ENCODE measurements around the gene MNT. TPM values are rescaled to one million over a fixed set of nuclear protein-coding genes. Genes with fewer than 3 reads are reported as not detected.
"Not testable (repeated sequence)": the region's sequence is repeated elsewhere in the genome, so short reads cannot be mapped to it uniquely, and the experiment has no call there.

Gene MNT
- total RNA-seq (10 to 100 TPM; 18.9 to 38.5 (median 28.8) TPM), polyA plus RNA-seq (10 to 100 TPM in 1 of 3 donors, 1 to 10 TPM in 2; 2.8 to 11.1 (median 2.8) TPM)
- long read RNA-seq, donor 1, full-length matches to known transcripts = 7 of 14 reads
- long read RNA-seq, donor 1, partial matches to known transcripts = 7 of 14 reads
- long read RNA-seq, donor 1, other reads (novel, unspliced or antisense) = 0 of 14 reads
- long read RNA-seq, donor 2, full-length matches to known transcripts = 7 of 7 reads
- long read RNA-seq, donor 2, partial matches to known transcripts = 0 of 7 reads
- long read RNA-seq, donor 2, other reads (novel, unspliced or antisense) = 0 of 7 reads

- Histone ChIP-seq H3K27me3 (replicated peaks in 1 of 7) (no peaks in the 10 kb centered on the region), H3K4me1 (peaks cover 28 to 76% (median 60%) of the 10 kb centered on the region in 6 donors), H3K36me3 (no peaks in the 10 kb centered on the region), H3K9me3 (no peaks in the 10 kb centered on the region), H3K27ac (peak within 1 kb of the TSS; percentile 92 to 100 (median 98)), H3K4me3 (peak within 1 kb of the TSS; percentile 78 to 99 (median 93))
- whole genome bisulfite sequencing, 5 donors = 0 to 1% (median 0%) methylated on average over 24 to 51 of the region's 51 CpGs
- peak; percentile 99 for DNase-seq
- intact Hi-C loops (cut with DNase I; ENCODE audit: low total_unique reads) = no loop called here
- TF ChIP-seq POLR2AphosphoS5 (IDR thresholded peaks at IDR 0.05) (peak; percentile 74 to 91 (median 90)), POLR2A (IDR thresholded peaks at IDR 0.05) (peak in 2 of 3 donors; percentile 19 to 95), CTCF (IDR thresholded peaks at IDR 0.05 in 8 of 11, conservative IDR thresholded peaks at IDR 0.05 in 3 of 11) (peak in 5 of 11 experiments; percentile 17 to 39 (median 24))
These were observed at the start of gene MNT for GRCh38 chr17:2400877-2401425. Gene MNT (minus strand): TSS chr17:2401060. CDS start chr17:2400712, 348 bp downstream.

GRCh38 chr17:2450016-2450650 lies 49.3 kb upstream of the MNT start:
- TF ChIP-seq CTCF (IDR thresholded peaks at IDR 0.05 in 8 of 11, conservative IDR thresholded peaks at IDR 0.05 in 3 of 11) = no peak
- TF ChIP-seq POLR2A (IDR thresholded peaks at IDR 0.05) = no peak
- no peak for TF ChIP-seq POLR2AphosphoS5 (IDR thresholded peaks at IDR 0.05)
- WGBS, 5 donors = 38 to 66% (median 46%) methylated on average over 5 of the region's 5 CpGs
- Histone ChIP-seq H3K9me3 (peaks cover 0 to 11% (median 8%) of the 10 kb centered on the region in 8 donors), H3K4me3 (no peak overlapping the region), H3K4me1 (peaks cover 0 to 24% (median 3%) of the 10 kb centered on the region in 6 donors), H3K36me3 (peaks cover 0 to 35% (median 1%) of the 10 kb centered on the region in 6 donors), H3K27ac (peak overlapping the region in 2 of 8 donors; percentile 2 to 13), H3K27me3 (replicated peaks in 1 of 7) (no peaks in the 10 kb centered on the region)
- DNase-seq = no peak
- intact Hi-C loops (cut with DNase I; ENCODE audit: low total_unique reads) = no loop called here

GRCh38 chr17:2449486-2449885 lies 48.6 kb upstream of the MNT start:
- WGBS, 5 donors = 79 to 95% (median 87%) methylated on average over 2 of the region's 2 CpGs
- H3K36me3 ChIP-seq = peaks cover 0 to 34% (median 0%) of the 10 kb centered on the region in 6 donors
- no peak overlapping the region for H3K27ac ChIP-seq
- no peak for TF ChIP-seq POLR2AphosphoS5 (IDR thresholded peaks at IDR 0.05)
- no peak for TF ChIP-seq CTCF (IDR thresholded peaks at IDR 0.05 in 8 of 11, conservative IDR thresholded peaks at IDR 0.05 in 3 of 11)
- TF ChIP-seq POLR2A (IDR thresholded peaks at IDR 0.05) = no peak
- H3K4me1 ChIP-seq = peaks cover 0 to 24% (median 3%) of the 10 kb centered on the region in 6 donors
- no peaks in the 10 kb centered on the region for H3K27me3 ChIP-seq (replicated peaks in 1 of 7)
- DNase-seq = no peak
- H3K4me3 ChIP-seq = no peak overlapping the region
- intact Hi-C loops (cut with DNase I; ENCODE audit: low total_unique reads) = no loop called here
- peaks cover 0 to 11% (median 8%) of the 10 kb centered on the region in 8 donors for H3K9me3 ChIP-seq

GRCh38 chr17:2447479-2447878 lies 46.6 kb upstream of the MNT start:
- H3K27ac ChIP-seq; H3K27me3 ChIP-seq (replicated peaks in 1 of 7); H3K4me3 ChIP-seq; intact Hi-C loops (cut with DNase I; ENCODE audit: low total_unique reads); DNase-seq: not testable (repeated sequence)
- H3K36me3 ChIP-seq = peaks cover 0 to 25% (median 0%) of the 10 kb centered on the region in 6 donors
- peaks cover 0 to 24% (median 3%) of the 10 kb centered on the region in 6 donors for H3K4me1 ChIP-seq
- 95 to 100% methylated on average over 8 to 11 of the region's 29 CpGs; no CpG with 5 or more reads in 3 of the 5 donors for WGBS, 5 donors
- H3K9me3 ChIP-seq = peaks cover 0 to 11% (median 8%) of the 10 kb centered on the region in 8 donors

Data from spleen (tissue), 13 donors.